ENCODE measurements around the gene ASPSCR1.

ASPSCR1 gene

GRCh38 chr17:82043507-82043906 is 66.1 kb downstream of the ASPSCR1 start:
- no peak for DNase-seq

- no peak for DNase-seq
Measured at GRCh38 chr17:82045936-82046484, 68.6 kb downstream of the ASPSCR1 start.

- no peak for DNase-seq
Measured at GRCh38 chr17:82046903-82047302, 69.5 kb downstream of the ASPSCR1 start.

- no peak for DNase-seq
Measured at GRCh38 chr17:82047379-82047778, 70.0 kb downstream of the ASPSCR1 start.

- DNase-seq: no peak
Measured at GRCh38 chr17:82047914-82048570, 70.6 kb downstream of the ASPSCR1 start.

- no peak for DNase-seq
Measured at GRCh38 chr17:82048571-82048971, 71.1 kb downstream of the ASPSCR1 start.

GRCh38 chr17:82049106-82049505 is 71.7 kb downstream of the ASPSCR1 start:
- no peak for DNase-seq

- DNase-seq: no peak
Measured at GRCh38 chr17:82049521-82049971, 72.1 kb downstream of the ASPSCR1 start.

GRCh38 chr17:82050152-82050760 is 72.8 kb downstream of the ASPSCR1 start:
- no peak for DNase-seq

- no peak for DNase-seq
Measured at GRCh38 chr17:82050761-82051641, 73.6 kb downstream of the ASPSCR1 start.

- peak; percentile 88 for DNase-seq
Measured at GRCh38 chr17:82051776-82052637, 74.6 kb downstream of the ASPSCR1 start, which contains the start of the genes GPS1 and RFNG. Gene GPS1 (plus strand): TSS chr17:82051898. CDS start chr17:82051932, 34 bp downstream. Gene RFNG (minus strand): TSS chr17:82051811. CDS start chr17:82051766, 45 bp downstream.

GRCh38 chr17:82052638-82053059 is 75.2 kb downstream of the ASPSCR1 start:
- no peak for DNase-seq

- no peak for DNase-seq
Measured at GRCh38 chr17:82053130-82053529, 75.7 kb downstream of the ASPSCR1 start.

GRCh38 chr17:82053556-82054263 is 76.3 kb downstream of the ASPSCR1 start:
- DNase-seq: no peak

GRCh38 chr17:82054351-82055022 is 77.1 kb downstream of the ASPSCR1 start:
- no peak for DNase-seq

- no peak for DNase-seq
Measured at GRCh38 chr17:82055023-82055964, 77.9 kb downstream of the ASPSCR1 start.

GRCh38 chr17:82055965-82056728 is 78.7 kb downstream of the ASPSCR1 start:
- no peak for DNase-seq

GRCh38 chr17:82056729-82057621 is 79.5 kb downstream of the ASPSCR1 start:
- DNase-seq: no peak
